ENCODE results near the gene LRP1B.

LRP1B gene

GRCh38 chr2:142042536-142043199 is 88.1 kb downstream of the LRP1B start:
- no peak for FAIRE-seq
- DNase-seq (ENCODE audit: low spot score): no peak

- FAIRE-seq (no peak), DNase-seq (ENCODE audit: low spot score) (no peak)
These were observed 88.8 kb downstream of the LRP1B start for GRCh38 chr2:142041996-142042395.

GRCh38 chr2:142041105-142041504 is 89.7 kb downstream of the LRP1B start:
- FAIRE-seq (no peak), DNase-seq (ENCODE audit: low spot score) (no peak)

GRCh38 chr2:142040556-142040955 is 90.3 kb downstream of the LRP1B start:
- FAIRE-seq: no peak
- DNase-seq (ENCODE audit: low spot score): no peak

GRCh38 chr2:142038826-142039225 is 92.0 kb downstream of the LRP1B start:
- DNase-seq (ENCODE audit: low spot score) (no peak), FAIRE-seq (no peak)

- FAIRE-seq (no peak), DNase-seq (ENCODE audit: low spot score) (no peak)
These were observed 93.1 kb downstream of the LRP1B start for GRCh38 chr2:142037744-142038143.

- FAIRE-seq (no peak), DNase-seq (ENCODE audit: low spot score) (no peak)
These were observed 93.8 kb downstream of the LRP1B start for GRCh38 chr2:142037066-142037465.

GRCh38 chr2:142033393-142033792 is 97.4 kb downstream of the LRP1B start:
- DNase-seq (ENCODE audit: low spot score) (no peak), FAIRE-seq (no peak)

- FAIRE-seq: no peak
- DNase-seq (ENCODE audit: low spot score): no peak
These were observed 99.2 kb downstream of the LRP1B start for GRCh38 chr2:142031656-142032055.

- no peak for DNase-seq (ENCODE audit: low spot score)
- no peak for FAIRE-seq
These were observed 100.1 kb downstream of the LRP1B start for GRCh38 chr2:142030735-142031134.

- FAIRE-seq (no peak), DNase-seq (ENCODE audit: low spot score) (no peak)
These were observed 100.8 kb downstream of the LRP1B start for GRCh38 chr2:142029974-142030373.

GRCh38 chr2:142025394-142025793 is 105.4 kb downstream of the LRP1B start:
- FAIRE-seq (no peak), DNase-seq (ENCODE audit: low spot score) (no peak)

GRCh38 chr2:142020368-142020767 is 110.4 kb downstream of the LRP1B start:
- FAIRE-seq: no peak
- no peak for DNase-seq (ENCODE audit: low spot score)

GRCh38 chr2:142014536-142014935 is 116.3 kb downstream of the LRP1B start:
- FAIRE-seq (no peak), DNase-seq (ENCODE audit: low spot score) (no peak)

- FAIRE-seq (no peak), DNase-seq (ENCODE audit: low spot score) (no peak)
These were observed 118.0 kb downstream of the LRP1B start for GRCh38 chr2:142012797-142013196.

- no peak for FAIRE-seq
- DNase-seq (ENCODE audit: low spot score): no peak
These were observed 120.1 kb downstream of the LRP1B start for GRCh38 chr2:142010477-142011270.

- FAIRE-seq: no peak
- no peak for DNase-seq (ENCODE audit: low spot score)
These were observed 122.6 kb downstream of the LRP1B start for GRCh38 chr2:142008135-142008744.

GRCh38 chr2:141994066-141994465 is 136.8 kb downstream of the LRP1B start:
- DNase-seq (ENCODE audit: low spot score) (no peak), FAIRE-seq (no peak)

GRCh38 chr2:141992695-141993094 is 138.1 kb downstream of the LRP1B start:
- FAIRE-seq (no peak), DNase-seq (ENCODE audit: low spot score) (no peak)

- FAIRE-seq: no peak
- no peak for DNase-seq (ENCODE audit: low spot score)
These were observed 162.4 kb downstream of the LRP1B start for GRCh38 chr2:141968433-141968832.

GRCh38 chr2:141967980-141968379 is 162.8 kb downstream of the LRP1B start:
- no peak for FAIRE-seq
- DNase-seq (ENCODE audit: low spot score): no peak

- no peak for DNase-seq (ENCODE audit: low spot score)
- FAIRE-seq: no peak
These were observed 163.3 kb downstream of the LRP1B start for GRCh38 chr2:141967503-141967902.

- FAIRE-seq: no peak
These were observed 170.9 kb downstream of the LRP1B start for GRCh38 chr2:141959941-141960340.

More at GRCh38 chr2:141959941-141960340, 170.9 kb downstream of the LRP1B start:
- DNase-seq (ENCODE audit: low spot score): no peak
